Colonic mucosa (tissue), 4 donors: Measurements from ENCODE around the gene OTOGL. TPM values are rescaled to one million over a fixed set of nuclear protein-coding genes. Genes with fewer than 3 reads are reported as not detected.
"Not testable (repeated sequence)": the region's sequence is repeated elsewhere in the genome, so short reads cannot be mapped to it uniquely, and the experiment has no call there.

Experiments
- DNase-seq: peaks from one replicate; pipeline ENCODE4 v3.0.0-alpha.2; 2020
- H3K27ac ChIP-seq: fragments of 200-600 bp; one replicate; pipeline ENCODE4 v1.8.0; 2021
- H3K27me3 ChIP-seq: fragments of 200-600 bp; one replicate; pipeline ENCODE4 v1.8.0; 2021
- H3K36me3 ChIP-seq: fragments of 200-600 bp; one replicate; pipeline ENCODE4 v1.8.0; 2021
- H3K4me1 ChIP-seq: fragments of 200-600 bp; one replicate; pipeline ENCODE4 v1.8.0; 2021; ENCODE audit warnings: mild to moderate bottlenecking
- H3K4me3 ChIP-seq: fragments of 200-600 bp; one replicate; pipeline ENCODE4 v1.8.0; 2021
- H3K9ac ChIP-seq, 2 donors: one replicate each; pipeline ENCODE4 v1.7.0; 2013; ENCODE audit warnings: control low read depth in 2 of 2, low read depth in 2 of 2, low read length in 2 of 2
- H3K9me3 ChIP-seq: fragments of 200-600 bp; one replicate; pipeline ENCODE4 v1.8.0; 2021
- intact Hi-C: fragments of 100-400 bp; cut with DNase I; formaldehyde crosslinking; loops from one replicate; pipeline ENCODE4 v1.14.1; 2022
- total RNA-seq, 2 donors: library from RNA; stranded (reverse); fragmentation: NEBNext Ultra II Directional in 1 of 2; extraction: Animal tissue kit (Norgen Biotek cat#: 25700) in 1 of 2; gene quantifications; one replicate each; pipeline ENCODE4 v1.2.1, GENCODE V29; 2021
- TF ChIP-seq, protein P1 (sequence below): fragments of 200-600 bp; IDR thresholded peaks from one replicate; pipeline ENCODE4 v1.8.0; 2022; ENCODE audit warnings: antibody characterized with exemption, mild to moderate bottlenecking
- donor health status: healthy.
- donor health status: DM: no; HTN: no; CAD: no.
- donor health status: DM: no; HTN: no; CAD: no.

OTOGL gene
- total RNA-seq, 2 donors from 2014 or later: 0.08 to 0.27 TPM

DNA sequence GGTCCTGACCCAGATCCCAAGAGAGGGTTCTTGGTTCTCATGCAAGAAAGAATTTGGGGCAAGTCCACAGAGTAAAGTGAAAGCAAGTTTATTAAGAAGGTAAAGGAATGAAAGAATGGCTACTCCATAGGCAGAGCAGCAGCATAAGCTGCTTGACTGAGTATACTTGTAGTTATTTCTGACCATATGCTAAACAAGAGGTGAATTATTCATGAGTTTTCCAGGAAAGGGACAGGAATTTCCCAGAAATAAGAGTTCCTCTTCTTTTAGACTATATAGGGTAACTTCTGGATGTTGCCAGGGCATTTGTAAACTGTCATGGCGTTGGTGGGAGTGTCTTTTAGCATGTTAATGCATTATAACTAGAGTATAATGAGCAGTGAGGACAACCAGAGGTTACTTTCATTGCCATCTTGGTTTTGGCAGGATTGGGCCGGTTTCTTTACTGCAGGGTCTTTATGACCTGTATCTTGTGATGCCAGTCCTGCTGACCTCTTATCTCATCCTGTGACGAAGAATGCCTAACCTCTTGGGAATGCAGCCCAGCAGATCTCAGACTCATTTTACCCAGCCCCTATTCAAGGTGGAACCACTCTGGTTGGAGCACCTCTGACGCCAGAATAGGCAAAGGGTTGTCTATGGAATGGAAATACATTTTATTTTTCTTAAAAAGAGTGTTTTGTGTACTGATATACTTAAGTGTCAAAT lies 113.8 kb downstream of the OTOGL start:
- Histone ChIP-seq H3K27me3 (no peaks in the 10 kb centered on the region), H3K4me1 (no peaks in the 10 kb centered on the region), H3K9ac (no peak overlapping the region), H3K27ac (no peak overlapping the region), H3K4me3 (no peak overlapping the region), H3K36me3 (no peaks in the 10 kb centered on the region), H3K9me3 (no peaks in the 10 kb centered on the region)
- intact Hi-C loops: no loop called here
- TF ChIP-seq, protein P1, sequence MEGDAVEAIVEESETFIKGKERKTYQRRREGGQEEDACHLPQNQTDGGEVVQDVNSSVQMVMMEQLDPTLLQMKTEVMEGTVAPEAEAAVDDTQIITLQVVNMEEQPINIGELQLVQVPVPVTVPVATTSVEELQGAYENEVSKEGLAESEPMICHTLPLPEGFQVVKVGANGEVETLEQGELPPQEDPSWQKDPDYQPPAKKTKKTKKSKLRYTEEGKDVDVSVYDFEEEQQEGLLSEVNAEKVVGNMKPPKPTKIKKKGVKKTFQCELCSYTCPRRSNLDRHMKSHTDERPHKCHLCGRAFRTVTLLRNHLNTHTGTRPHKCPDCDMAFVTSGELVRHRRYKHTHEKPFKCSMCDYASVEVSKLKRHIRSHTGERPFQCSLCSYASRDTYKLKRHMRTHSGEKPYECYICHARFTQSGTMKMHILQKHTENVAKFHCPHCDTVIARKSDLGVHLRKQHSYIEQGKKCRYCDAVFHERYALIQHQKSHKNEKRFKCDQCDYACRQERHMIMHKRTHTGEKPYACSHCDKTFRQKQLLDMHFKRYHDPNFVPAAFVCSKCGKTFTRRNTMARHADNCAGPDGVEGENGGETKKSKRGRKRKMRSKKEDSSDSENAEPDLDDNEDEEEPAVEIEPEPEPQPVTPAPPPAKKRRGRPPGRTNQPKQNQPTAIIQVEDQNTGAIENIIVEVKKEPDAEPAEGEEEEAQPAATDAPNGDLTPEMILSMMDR: no peak
- DNase-seq: no peak

DNA sequence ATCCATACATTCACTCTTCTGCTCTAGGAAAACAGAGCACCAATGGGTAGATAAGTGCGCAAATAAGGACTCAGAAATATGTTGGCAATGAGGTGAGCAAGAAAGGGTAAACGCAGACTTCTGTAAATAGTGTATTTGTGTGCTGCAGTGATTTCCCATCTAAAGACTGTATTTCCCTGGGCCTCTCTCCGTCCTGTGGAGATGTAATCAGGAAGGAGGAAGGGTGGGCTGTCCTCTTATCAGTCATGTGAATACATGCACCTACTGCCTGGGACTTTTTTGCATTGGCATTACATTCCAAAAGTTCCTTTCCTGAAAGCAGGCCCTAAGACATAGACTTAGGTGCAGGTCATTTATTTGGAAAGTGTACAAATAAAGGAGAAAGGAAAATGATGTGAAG lies 114.5 kb downstream of the OTOGL start:
- TF ChIP-seq, protein P1: no peak

DNA sequence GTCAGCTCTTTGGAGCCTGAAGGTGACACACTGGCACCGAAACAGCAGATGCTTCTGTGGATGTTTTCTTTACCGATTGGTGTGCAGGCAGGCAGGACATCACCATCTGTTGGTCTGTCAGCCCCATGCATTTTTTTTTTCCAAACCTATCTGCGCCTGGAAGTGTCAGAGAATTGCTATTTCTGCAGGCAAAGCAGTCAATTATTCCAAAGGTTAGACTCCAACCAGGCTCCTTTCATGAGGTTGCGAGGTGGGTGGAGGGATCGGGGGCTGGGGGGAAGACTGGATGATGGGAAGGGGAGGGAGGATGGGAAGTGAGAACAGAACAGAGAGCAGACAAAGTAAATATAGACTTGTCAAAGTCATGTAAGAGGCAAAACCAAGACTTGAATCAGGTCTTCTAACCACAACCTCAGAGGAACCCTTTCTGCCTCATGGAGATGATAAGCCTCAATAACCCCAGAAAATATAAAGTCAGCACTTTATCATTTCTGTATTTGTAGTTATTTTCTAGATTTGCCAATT lies 117.7 kb downstream of the OTOGL start:
- H3K9me3 ChIP-seq: no peaks in the 10 kb centered on the region

More for the DNA sequence above, 114.5 kb downstream of the OTOGL start:
- no peaks in the 10 kb centered on the region for H3K27me3 ChIP-seq
- DNase-seq: no peak
- no peak overlapping the region for H3K4me3 ChIP-seq
- H3K4me1 ChIP-seq: no peaks in the 10 kb centered on the region
- no peak overlapping the region for H3K27ac ChIP-seq
- H3K36me3 ChIP-seq: no peaks in the 10 kb centered on the region
- H3K9ac ChIP-seq: no peak overlapping the region
- H3K9me3 ChIP-seq: no peaks in the 10 kb centered on the region
- intact Hi-C loops: no loop called here

DNA sequence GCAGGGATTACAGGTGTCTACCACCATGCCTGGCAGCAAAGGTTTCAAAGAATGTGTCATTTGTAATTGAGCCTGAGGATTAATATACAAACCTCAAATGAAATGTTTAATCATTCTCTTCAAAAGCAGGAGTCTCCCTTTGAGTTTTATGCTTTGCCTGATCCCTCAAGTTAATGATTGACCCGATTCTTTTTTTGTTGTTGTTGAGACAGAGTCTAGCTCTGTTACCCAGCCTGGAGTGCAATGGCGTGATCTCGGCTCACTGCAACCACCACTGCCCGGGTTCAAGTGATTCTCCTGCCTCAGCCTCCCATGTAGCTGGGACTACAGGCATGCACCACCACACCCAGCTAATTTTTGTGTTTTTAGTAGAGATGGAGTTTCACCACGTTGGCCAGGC lies 119.6 kb downstream of the OTOGL start:
- H3K27me3 ChIP-seq, DNase-seq, intact Hi-C loops, H3K9ac ChIP-seq, H3K36me3 ChIP-seq, H3K4me1 ChIP-seq, H3K4me3 ChIP-seq, H3K27ac ChIP-seq, H3K9me3 ChIP-seq: not testable (repeated sequence)

More for the DNA sequence above, 117.7 kb downstream of the OTOGL start:
- H3K27ac ChIP-seq: no peak overlapping the region
- intact Hi-C loops: no loop called here
- TF ChIP-seq, protein P1: no peak
- no peak overlapping the region for H3K9ac ChIP-seq
- H3K36me3 ChIP-seq: no peaks in the 10 kb centered on the region
- no peak for DNase-seq
- no peaks in the 10 kb centered on the region for H3K27me3 ChIP-seq
- H3K4me1 ChIP-seq: no peaks in the 10 kb centered on the region
- no peak overlapping the region for H3K4me3 ChIP-seq

DNA sequence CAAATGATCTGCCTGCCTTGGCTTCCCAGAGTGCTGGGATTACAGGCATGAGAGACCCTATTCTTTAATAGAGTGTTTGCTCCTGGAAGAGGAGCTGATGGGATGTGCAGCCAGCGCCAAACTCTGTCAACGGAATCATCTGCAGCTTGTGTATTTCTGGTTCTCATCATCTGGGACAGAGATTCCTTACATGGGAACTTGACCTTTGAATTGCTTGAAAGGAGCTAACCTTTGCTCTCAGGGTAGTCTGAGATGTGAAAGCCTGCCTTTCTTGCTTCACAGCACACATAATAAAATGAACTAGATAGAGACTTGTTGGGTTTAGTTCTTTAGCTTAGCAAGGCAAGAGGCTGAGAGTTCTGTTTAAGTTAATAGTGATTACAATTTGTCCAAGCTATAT lies 120.0 kb downstream of the OTOGL start:
- Histone ChIP-seq H3K27ac (no peak overlapping the region), H3K9me3 (no peaks in the 10 kb centered on the region)

DNA sequence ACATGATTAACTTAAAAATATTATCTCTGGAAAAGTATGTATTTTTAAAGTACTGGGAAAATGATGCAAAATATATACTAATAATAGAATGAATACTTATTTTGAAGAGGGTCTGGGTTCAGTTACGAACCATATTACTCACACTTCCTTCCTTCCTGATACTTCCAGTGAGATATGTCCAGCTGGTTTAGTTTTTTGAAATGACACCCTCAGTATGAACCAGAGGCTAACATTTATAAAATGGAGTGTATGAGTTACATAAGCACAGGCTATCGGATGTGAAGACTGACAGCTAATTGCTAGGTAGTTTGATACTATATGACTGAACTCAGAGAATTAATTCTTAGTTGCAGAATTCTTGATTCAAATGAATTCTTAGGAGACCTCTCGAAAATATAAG lies 122.9 kb downstream of the OTOGL start:
- Histone ChIP-seq H3K9me3 (no peaks in the 10 kb centered on the region), H3K27ac (no peak overlapping the region), H3K4me1 (no peaks in the 10 kb centered on the region), H3K4me3 (no peak overlapping the region), H3K9ac (no peak overlapping the region), H3K36me3 (no peaks in the 10 kb centered on the region), H3K27me3 (no peaks in the 10 kb centered on the region)
- no peak for DNase-seq
- intact Hi-C loops: no loop called here
- TF ChIP-seq, protein P1: no peak

More for the DNA sequence above, 120.0 kb downstream of the OTOGL start:
- no peaks in the 10 kb centered on the region for H3K36me3 ChIP-seq
- H3K4me3 ChIP-seq: no peak overlapping the region
- TF ChIP-seq, protein P1: no peak
- intact Hi-C loops: no loop called here
- no peak for DNase-seq
- H3K4me1 ChIP-seq: no peaks in the 10 kb centered on the region
- H3K9ac ChIP-seq: no peak overlapping the region
- no peaks in the 10 kb centered on the region for H3K27me3 ChIP-seq
